Activated CD8-positive, alpha-beta memory T cell treated with anti-CD3 and anti-CD28 coated beads for 36 hours (primary cell): ENCODE results near the gene FNDC3B. TPM values are rescaled to one million over a fixed set of nuclear protein-coding genes. Genes with fewer than 3 reads are reported as not detected.

Source experiments
- CTCF ChIA-PET: fragments of 350-600 bp; sonication (Branson Sonifier 250); formaldehyde crosslinking; loops from one replicate; lab custom pipeline; 2021; ENCODE audit warnings: antibody characterized with exemption; lab: Charles Lee
- POLR2A ChIA-PET: fragments of 350-600 bp; sonication (Branson Sonifier 250); formaldehyde crosslinking; loops from one replicate; lab custom pipeline; 2021; ENCODE audit warnings: antibody characterized with exemption; lab: Charles Lee
- total RNA-seq, 2 experiments: library from RNA; stranded (reverse); gene quantifications; one replicate each; pipeline ENCODE4 v1.2.3, GENCODE V29; 2021

FNDC3B gene
- total RNA-seq, 2 experiments from 2014 or later = 19.0 to 24.2 TPM

DNA sequence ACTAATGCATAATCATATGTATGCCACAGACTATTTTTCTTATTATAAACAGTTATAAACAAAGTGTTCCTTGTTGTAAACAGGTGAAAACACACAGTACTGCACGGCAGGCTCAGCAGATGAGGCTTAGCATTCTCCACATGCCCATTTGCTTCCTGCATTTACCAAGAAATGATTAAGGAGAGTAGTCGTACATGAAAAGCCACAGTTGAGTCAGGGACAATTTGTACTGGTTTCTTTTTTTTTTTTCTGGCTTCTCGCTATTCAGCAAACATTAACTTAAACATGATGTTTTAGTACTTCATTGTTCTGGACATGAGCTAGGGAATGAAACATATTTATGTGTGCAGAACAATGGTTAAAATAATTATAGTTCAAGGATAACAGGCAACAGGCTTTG lies 345.5 kb downstream of the FNDC3B start:
- ChIA-PET POLR2A (interaction anchor here (0.7 kb wide), 1 partner anchor 282 kb away, joined by 4 read pairs; no protein-coding TSS in a partner anchor), CTCF (no interaction called here)

- CTCF ChIA-PET = no interaction called here
- POLR2A ChIA-PET = no interaction called here
Measured at GRCh38 chr3:172387728-172388127, 348.4 kb downstream of the FNDC3B start.

- CTCF ChIA-PET = no interaction called here
- POLR2A ChIA-PET = no interaction called here
Measured at GRCh38 chr3:172388412-172389078, 349.2 kb downstream of the FNDC3B start.

- CTCF ChIA-PET = no interaction called here
- POLR2A ChIA-PET = no interaction called here
Measured at GRCh38 chr3:172390792-172391191, 351.4 kb downstream of the FNDC3B start.

- CTCF ChIA-PET = no interaction called here
- POLR2A ChIA-PET = no interaction called here
Measured at GRCh38 chr3:172391592-172392302, 352.4 kb downstream of the FNDC3B start.

DNA sequence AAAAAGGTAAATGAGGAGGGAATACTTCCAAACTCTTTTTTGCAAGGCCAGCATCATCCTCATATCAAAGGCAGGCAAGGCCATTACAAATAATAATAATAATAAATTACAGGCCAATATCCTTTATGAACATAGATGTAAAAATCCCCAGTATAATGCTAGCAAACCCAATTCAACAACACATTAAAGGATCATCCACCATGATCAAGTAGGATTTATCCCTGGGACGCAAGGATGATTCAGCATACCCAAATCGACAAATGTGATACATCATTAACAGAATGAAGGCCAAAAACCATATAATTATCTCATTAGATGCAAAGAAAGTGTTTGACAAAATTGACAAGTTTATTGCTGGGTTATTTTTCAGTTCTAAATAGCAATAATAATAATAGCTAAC lies 355.3 kb downstream of the FNDC3B start:
- CTCF ChIA-PET = no interaction called here
- POLR2A ChIA-PET = no interaction called here

GRCh38 chr3:172396400-172396799 lies 357.0 kb downstream of the FNDC3B start:
- CTCF ChIA-PET = no interaction called here
- POLR2A ChIA-PET = no interaction called here

GRCh38 chr3:172397716-172398405 lies 358.5 kb downstream of the FNDC3B start:
- POLR2A ChIA-PET = interaction anchor here (0.6 kb wide), 1 partner anchor 804 kb away, joined by 3 read pairs; no protein-coding TSS in a partner anchor
- CTCF ChIA-PET = interaction anchor here (0.7 kb wide), 1 partner anchor 200 kb away, joined by 3 read pairs; no protein-coding TSS in a partner anchor

GRCh38 chr3:172398484-172398883 lies 359.1 kb downstream of the FNDC3B start:
- POLR2A ChIA-PET = no interaction called here
- CTCF ChIA-PET = interaction anchor here (0.7 kb wide), 1 partner anchor 199 kb away, joined by 3 read pairs; no protein-coding TSS in a partner anchor

- ChIA-PET POLR2A (no interaction called here), CTCF (no interaction called here)
Measured at GRCh38 chr3:172402090-172402489, 362.7 kb downstream of the FNDC3B start.

- ChIA-PET CTCF (no interaction called here), POLR2A (no interaction called here)
Measured at GRCh38 chr3:172402892-172403643, 363.7 kb downstream of the FNDC3B start.

DNA sequence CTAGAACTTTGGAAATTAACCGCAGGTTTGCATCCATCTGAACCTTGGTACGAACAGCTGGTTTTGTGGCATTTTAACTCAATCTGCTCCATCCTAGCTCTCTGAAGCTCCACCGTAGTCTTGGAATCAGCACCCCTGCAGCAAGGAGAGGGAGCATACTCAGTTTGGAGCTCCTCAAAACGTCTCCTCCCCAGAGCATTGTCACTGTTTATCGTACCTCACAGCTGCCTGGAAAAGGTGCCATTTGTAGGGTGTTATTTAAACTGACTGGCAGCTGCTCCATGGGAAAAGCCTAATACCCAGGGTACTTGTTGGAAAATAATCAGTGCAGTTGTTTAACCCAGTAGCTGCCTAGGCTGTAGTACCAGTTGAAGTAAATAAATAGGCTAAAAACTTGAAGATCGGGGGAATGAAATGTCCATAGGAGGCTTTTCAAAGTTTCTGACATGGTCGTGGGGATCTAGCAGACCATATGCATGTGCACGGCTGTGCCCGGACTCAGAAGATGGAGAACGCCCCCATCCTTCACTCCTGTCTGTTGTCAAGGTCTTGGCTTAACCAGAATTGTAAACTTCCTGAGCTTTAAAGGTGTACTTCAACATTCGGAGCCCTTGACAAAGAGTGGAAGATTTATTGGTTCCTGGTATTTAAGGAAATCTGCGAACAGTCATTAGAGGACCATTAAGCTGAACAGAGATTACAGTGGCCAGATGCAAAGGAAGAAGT lies 365.0 kb downstream of the FNDC3B start:
- POLR2A ChIA-PET = no interaction called here
- CTCF ChIA-PET = no interaction called here

- CTCF ChIA-PET = no interaction called here
- POLR2A ChIA-PET = no interaction called here
Measured at GRCh38 chr3:172405914-172406313, 366.5 kb downstream of the FNDC3B start.

GRCh38 chr3:172407872-172408271 lies 368.5 kb downstream of the FNDC3B start:
- CTCF ChIA-PET = no interaction called here
- POLR2A ChIA-PET = no interaction called here

DNA sequence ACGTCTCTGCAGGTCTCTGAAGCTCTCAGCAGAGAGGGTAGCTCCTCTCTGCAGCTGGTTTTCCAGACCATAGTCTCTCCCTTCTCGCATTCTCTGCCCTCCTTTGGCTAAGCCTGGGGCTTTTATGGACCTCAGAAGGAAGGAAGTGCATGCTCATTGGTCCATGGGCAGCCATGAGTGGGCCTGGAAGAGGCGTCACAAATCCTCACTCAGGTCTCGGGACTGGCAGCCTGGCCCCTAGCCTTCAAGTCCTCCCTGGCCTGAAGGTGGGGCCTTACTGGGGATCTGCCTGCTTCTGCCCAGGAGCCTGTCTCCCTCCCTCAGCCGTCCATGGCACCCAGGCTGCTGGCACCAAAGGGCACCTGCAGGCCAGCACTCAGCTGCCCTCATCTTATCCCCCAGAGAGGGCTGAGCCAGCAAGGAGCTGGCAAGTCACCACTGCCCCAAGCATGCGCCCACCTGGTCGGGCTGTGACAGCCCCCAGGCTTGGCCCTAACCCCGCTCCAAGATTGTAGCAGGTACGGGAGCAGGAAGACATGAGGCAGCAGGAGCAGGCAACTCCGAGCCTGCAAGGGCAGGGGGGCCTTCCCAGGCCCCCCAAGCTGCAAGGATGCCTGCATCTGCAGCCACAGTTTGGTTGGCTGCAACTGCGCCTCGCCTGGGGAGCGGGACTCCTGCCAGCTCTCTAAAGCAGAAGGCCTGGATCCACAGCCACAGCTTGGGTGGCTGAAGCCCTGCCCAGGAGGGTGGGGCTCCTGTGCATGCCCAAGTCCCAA lies 371.5 kb downstream of the FNDC3B start:
- ChIA-PET POLR2A (no interaction called here), CTCF (interaction anchor here (0.5 kb wide), 1 partner anchor 344 kb away, joined by 3 read pairs; no protein-coding TSS in a partner anchor)

GRCh38 chr3:172411478-172411947 lies 372.1 kb downstream of the FNDC3B start:
- CTCF ChIA-PET = interaction anchor here (0.5 kb wide), 1 partner anchor 344 kb away, joined by 3 read pairs; no protein-coding TSS in a partner anchor
- POLR2A ChIA-PET = interaction anchor here (0.5 kb wide), 1 partner anchor 17 kb away, joined by 4 read pairs; no protein-coding TSS in a partner anchor

DNA sequence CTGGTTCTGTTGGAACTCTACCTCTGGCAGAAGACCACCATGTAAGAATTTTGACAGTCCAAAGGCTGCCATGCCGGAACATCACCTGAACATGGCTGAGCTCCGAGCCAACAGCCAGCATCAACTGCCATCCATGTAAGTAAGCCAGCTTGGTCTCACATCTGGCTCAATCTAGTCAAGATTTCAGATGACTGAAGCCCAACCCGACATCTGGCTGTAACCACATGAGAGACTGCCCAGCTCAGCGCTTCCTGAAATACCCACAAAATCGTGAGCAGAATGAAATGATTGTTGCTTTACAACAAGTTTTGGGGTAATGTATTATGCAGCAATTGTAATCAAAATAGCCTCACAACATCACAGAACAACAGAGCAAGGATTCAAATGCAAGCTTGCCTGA lies 375.9 kb downstream of the FNDC3B start:
- CTCF ChIA-PET = no interaction called here

DNA sequence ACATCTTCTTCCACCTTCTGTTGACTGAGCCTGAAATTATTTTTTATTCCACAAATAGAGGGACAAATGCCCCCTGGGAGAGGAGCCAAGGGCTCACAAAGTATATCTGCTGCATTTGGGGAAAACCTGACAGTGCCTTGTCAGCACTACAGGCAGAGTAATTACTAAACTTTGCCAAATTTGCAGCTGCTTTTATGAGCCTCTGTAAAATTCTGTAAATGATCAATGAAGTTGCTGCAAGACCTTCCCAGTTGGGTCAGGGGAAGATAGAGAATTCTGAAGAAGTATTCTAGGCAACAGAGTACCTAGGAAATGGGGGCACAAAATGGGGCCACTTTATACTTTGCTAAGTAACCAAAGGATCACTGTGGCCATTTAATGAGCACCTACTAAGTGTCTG lies 398.3 kb downstream of the FNDC3B start:
- CTCF ChIA-PET = no interaction called here
- POLR2A ChIA-PET = no interaction called here

More for the DNA sequence above, 375.9 kb downstream of the FNDC3B start:
- POLR2A ChIA-PET = no interaction called here
